Measurements from ENCODE around the gene MCM10.

The MCM10 gene

GRCh38 chr10:13163859-13164258 lies 2.5 kb downstream of the MCM10 start:
- no peak overlapping the region for H2BK12ac ChIP-seq (ENCODE audit: low read length)
- H3K36me3 ChIP-seq (ENCODE audit: control insufficient read depth in 1 of 2, insufficient read depth in 2 of 2, low read length in 2 of 2), result peaks cover 5 to 15% of the 10 kb centered on the region in 2 experiments
- H3K18ac ChIP-seq (ENCODE audit: low read length), result no peak overlapping the region
- no peak for DNase-seq
- peaks cover 3 to 6% of the 10 kb centered on the region in 2 experiments for H3K4me1 ChIP-seq (ENCODE audit: control insufficient read depth in 1 of 2, insufficient read depth in 2 of 2, low read length in 2 of 2)
- H3K9me3 ChIP-seq (ENCODE audit: insufficient read depth, low read depth, low read length), result no peaks in the 10 kb centered on the region
- H2AFZ ChIP-seq (ENCODE audit: insufficient read depth, low read length, poor library complexity), result no peak overlapping the region
- no peak overlapping the region for H3K27ac ChIP-seq (ENCODE audit: low read depth, low read length)
- H3K4me3 ChIP-seq (ENCODE audit: low read depth, low read length), result no peak overlapping the region
- no CpG with 5 or more reads among the region's 3 CpGs for WGBS (ENCODE audit: extremely low coverage, insufficient coverage, insufficient read length)
- H3K79me1 ChIP-seq (ENCODE audit: low read length), result peaks cover 4% of the 10 kb centered on the region
- H2BK120ac ChIP-seq (ENCODE audit: insufficient read depth, low read length, poor library complexity), result no peak overlapping the region
- no peak overlapping the region for H4K91ac ChIP-seq (ENCODE audit: low read depth, low read length)
- H3K79me2 ChIP-seq (ENCODE audit: control insufficient read depth, insufficient read depth, low read length, poor library complexity), result peaks cover 7% of the 10 kb centered on the region
- H3K27me3 ChIP-seq (ENCODE audit: insufficient read depth, low read length), result no peaks in the 10 kb centered on the region
- H3K14ac ChIP-seq (ENCODE audit: low read length), result no peak overlapping the region
- no peak overlapping the region for H4K12ac ChIP-seq (ENCODE audit: low read depth, low read length)
- no peak overlapping the region for H3K9ac ChIP-seq (ENCODE audit: low read length)
- no peak overlapping the region for H3K4ac ChIP-seq (ENCODE audit: low read depth, low read length)
- H2AK5ac ChIP-seq (ENCODE audit: low read length), result no peak overlapping the region
- H2BK5ac ChIP-seq (ENCODE audit: low read depth, low read length, poor library complexity), result no peak overlapping the region
- H3K4me2 ChIP-seq (ENCODE audit: low read length), result no peak overlapping the region
- H4K8ac ChIP-seq (ENCODE audit: low read depth, low read length), result no peak overlapping the region
- no peak overlapping the region for H3K23ac ChIP-seq (ENCODE audit: low read length)

DNA sequence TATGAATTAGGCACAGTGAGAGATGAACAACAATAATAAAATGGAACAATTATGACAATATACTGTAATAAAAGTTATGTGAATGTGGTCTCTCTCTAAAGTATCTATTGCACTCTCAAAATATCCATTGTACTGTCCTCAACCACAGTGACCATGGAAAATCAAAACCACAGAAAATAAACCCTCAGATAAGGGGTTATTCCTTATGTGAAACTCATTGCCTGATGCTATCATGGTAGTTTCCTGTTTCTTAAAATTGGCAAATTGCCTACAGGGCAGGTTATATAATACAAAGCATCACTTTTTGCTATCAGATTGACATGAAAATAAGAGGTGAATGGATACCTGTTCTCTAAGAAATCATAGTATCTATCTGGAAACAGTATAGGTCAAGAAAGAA lies 3.8 kb downstream of the MCM10 start:
- no peak overlapping the region for H2AFZ ChIP-seq (ENCODE audit: insufficient read depth, low read length, poor library complexity)
- no peak overlapping the region for H3K9ac ChIP-seq (ENCODE audit: low read length)
- H3K79me1 ChIP-seq (ENCODE audit: low read length), result peaks cover 4% of the 10 kb centered on the region

GRCh38 chr10:13167568-13167967 lies 6.2 kb downstream of the MCM10 start:
- Histone ChIP-seq H3K27me3 (ENCODE audit: insufficient read depth, low read length) (no peaks in the 10 kb centered on the region), H3K4ac (ENCODE audit: low read depth, low read length) (no peak overlapping the region), H2BK120ac (ENCODE audit: insufficient read depth, low read length, poor library complexity) (no peak overlapping the region), H3K18ac (ENCODE audit: low read length) (no peak overlapping the region), H4K8ac (ENCODE audit: low read depth, low read length) (no peak overlapping the region), H3K27ac (ENCODE audit: low read depth, low read length) (no peak overlapping the region), H2AFZ (ENCODE audit: insufficient read depth, low read length, poor library complexity) (no peak overlapping the region), H4K91ac (ENCODE audit: low read depth, low read length) (no peak overlapping the region), H3K4me2 (ENCODE audit: low read length) (no peak overlapping the region), H3K4me1 (ENCODE audit: control insufficient read depth in 1 of 2, insufficient read depth in 2 of 2, low read length in 2 of 2) (peaks cover 0 to under 1% of the 10 kb centered on the region in 2 experiments), H3K23ac (ENCODE audit: low read length) (no peak overlapping the region), H3K14ac (ENCODE audit: low read length) (no peak overlapping the region), H2AK5ac (ENCODE audit: low read length) (no peak overlapping the region), H4K12ac (ENCODE audit: low read depth, low read length) (no peak overlapping the region), H3K79me1 (ENCODE audit: low read length) (no peaks in the 10 kb centered on the region), H2BK12ac (ENCODE audit: low read length) (no peak overlapping the region), H3K36me3 (ENCODE audit: control insufficient read depth in 1 of 2, insufficient read depth in 2 of 2, low read length in 2 of 2) (peaks cover 14 to 32% of the 10 kb centered on the region in 2 experiments), H3K9me3 (ENCODE audit: insufficient read depth, low read depth, low read length) (no peaks in the 10 kb centered on the region), H3K79me2 (ENCODE audit: control insufficient read depth, insufficient read depth, low read length, poor library complexity) (no peaks in the 10 kb centered on the region), H3K9ac (ENCODE audit: low read length) (peak overlapping the region; percentile 9), H2BK5ac (ENCODE audit: low read depth, low read length, poor library complexity) (no peak overlapping the region), H3K4me3 (ENCODE audit: low read depth, low read length) (no peak overlapping the region)
- no CpG with 5 or more reads among the region's 7 CpGs for WGBS (ENCODE audit: extremely low coverage, insufficient coverage, insufficient read length)
- DNase-seq, result no peak

More for the DNA sequence above, 3.8 kb downstream of the MCM10 start:
- no peak overlapping the region for H4K12ac ChIP-seq (ENCODE audit: low read depth, low read length)
- H3K27ac ChIP-seq (ENCODE audit: low read depth, low read length), result no peak overlapping the region
- no peak overlapping the region for H2AK5ac ChIP-seq (ENCODE audit: low read length)
- no peak overlapping the region for H3K14ac ChIP-seq (ENCODE audit: low read length)
- no peak overlapping the region for H2BK12ac ChIP-seq (ENCODE audit: low read length)
- no peak overlapping the region for H3K23ac ChIP-seq (ENCODE audit: low read length)
- H3K9me3 ChIP-seq (ENCODE audit: insufficient read depth, low read depth, low read length), result no peaks in the 10 kb centered on the region
- no peak overlapping the region for H3K4me2 ChIP-seq (ENCODE audit: low read length)
- H4K91ac ChIP-seq (ENCODE audit: low read depth, low read length), result no peak overlapping the region
- no peak overlapping the region for H4K8ac ChIP-seq (ENCODE audit: low read depth, low read length)
- H3K4me3 ChIP-seq (ENCODE audit: low read depth, low read length), result no peak overlapping the region
- no peak overlapping the region for H2BK5ac ChIP-seq (ENCODE audit: low read depth, low read length, poor library complexity)
- peaks cover 7% of the 10 kb centered on the region for H3K79me2 ChIP-seq (ENCODE audit: control insufficient read depth, insufficient read depth, low read length, poor library complexity)
- DNase-seq, result no peak
- H3K36me3 ChIP-seq (ENCODE audit: control insufficient read depth in 1 of 2, insufficient read depth in 2 of 2, low read length in 2 of 2), result peaks cover 7 to 18% of the 10 kb centered on the region in 2 experiments
- H3K4ac ChIP-seq (ENCODE audit: low read depth, low read length), result no peak overlapping the region
- peaks cover 3 to 6% of the 10 kb centered on the region in 2 experiments for H3K4me1 ChIP-seq (ENCODE audit: control insufficient read depth in 1 of 2, insufficient read depth in 2 of 2, low read length in 2 of 2)
- H3K27me3 ChIP-seq (ENCODE audit: insufficient read depth, low read length), result no peaks in the 10 kb centered on the region
- no peak overlapping the region for H3K18ac ChIP-seq (ENCODE audit: low read length)
- H2BK120ac ChIP-seq (ENCODE audit: insufficient read depth, low read length, poor library complexity), result no peak overlapping the region

DNA sequence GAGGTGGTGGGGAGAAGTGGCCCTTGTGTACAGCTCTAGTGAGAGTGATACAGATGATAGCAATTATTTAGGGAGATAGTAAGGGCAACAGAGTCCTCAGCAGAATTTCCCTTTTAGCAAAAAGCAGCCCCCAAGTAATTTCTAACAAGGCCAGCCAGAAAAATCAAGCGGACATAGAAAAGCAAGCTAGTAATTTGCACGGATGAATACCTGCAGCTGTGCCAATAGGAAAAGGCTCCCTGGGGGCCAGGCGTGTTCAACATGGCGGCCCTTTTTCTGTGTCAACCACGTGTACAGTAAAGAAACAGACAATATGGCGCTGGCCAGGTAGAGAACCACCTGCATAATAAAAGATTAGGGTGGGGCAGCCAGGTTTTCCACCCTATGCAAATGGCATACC lies 7.4 kb downstream of the MCM10 start:
- Histone ChIP-seq H2BK5ac (ENCODE audit: low read depth, low read length, poor library complexity) (no peak overlapping the region), H3K4me3 (ENCODE audit: low read depth, low read length) (no peak overlapping the region), H2BK120ac (ENCODE audit: insufficient read depth, low read length, poor library complexity) (no peak overlapping the region), H3K9me3 (ENCODE audit: insufficient read depth, low read depth, low read length) (no peaks in the 10 kb centered on the region), H3K4me2 (ENCODE audit: low read length) (no peak overlapping the region), H2AK5ac (ENCODE audit: low read length) (no peak overlapping the region), H3K27me3 (ENCODE audit: insufficient read depth, low read length) (no peaks in the 10 kb centered on the region), H3K23ac (ENCODE audit: low read length) (no peak overlapping the region), H3K27ac (ENCODE audit: low read depth, low read length) (no peak overlapping the region), H3K4ac (ENCODE audit: low read depth, low read length) (no peak overlapping the region), H4K91ac (ENCODE audit: low read depth, low read length) (no peak overlapping the region), H2BK12ac (ENCODE audit: low read length) (no peak overlapping the region), H3K79me2 (ENCODE audit: control insufficient read depth, insufficient read depth, low read length, poor library complexity) (no peaks in the 10 kb centered on the region), H2AFZ (ENCODE audit: insufficient read depth, low read length, poor library complexity) (no peak overlapping the region), H3K9ac (ENCODE audit: low read length) (no peak overlapping the region), H3K14ac (ENCODE audit: low read length) (no peak overlapping the region), H3K18ac (ENCODE audit: low read length) (no peak overlapping the region), H4K8ac (ENCODE audit: low read depth, low read length) (no peak overlapping the region), H3K4me1 (ENCODE audit: control insufficient read depth in 1 of 2, insufficient read depth in 2 of 2, low read length in 2 of 2) (no peaks in the 10 kb centered on the region), H3K79me1 (ENCODE audit: low read length) (no peaks in the 10 kb centered on the region), H4K12ac (ENCODE audit: low read depth, low read length) (no peak overlapping the region), H3K36me3 (ENCODE audit: control insufficient read depth in 1 of 2, insufficient read depth in 2 of 2, low read length in 2 of 2) (peaks cover 18 to 42% of the 10 kb centered on the region in 2 experiments)
- WGBS (ENCODE audit: extremely low coverage, insufficient coverage, insufficient read length), result no CpG with 5 or more reads among the region's 6 CpGs
- no peak for DNase-seq

Measured in trophoblast cell (in vitro differentiated cells and primary cell).